ENCODE results near the gene QSOX2. TPM values are rescaled to one million over a fixed set of nuclear protein-coding genes. Genes with fewer than 3 reads are reported as not detected.

Gene QSOX2
- total and polyA plus RNA-seq, 7 donors: 0.60 to 10.1 (median 3.5) TPM

DNA sequence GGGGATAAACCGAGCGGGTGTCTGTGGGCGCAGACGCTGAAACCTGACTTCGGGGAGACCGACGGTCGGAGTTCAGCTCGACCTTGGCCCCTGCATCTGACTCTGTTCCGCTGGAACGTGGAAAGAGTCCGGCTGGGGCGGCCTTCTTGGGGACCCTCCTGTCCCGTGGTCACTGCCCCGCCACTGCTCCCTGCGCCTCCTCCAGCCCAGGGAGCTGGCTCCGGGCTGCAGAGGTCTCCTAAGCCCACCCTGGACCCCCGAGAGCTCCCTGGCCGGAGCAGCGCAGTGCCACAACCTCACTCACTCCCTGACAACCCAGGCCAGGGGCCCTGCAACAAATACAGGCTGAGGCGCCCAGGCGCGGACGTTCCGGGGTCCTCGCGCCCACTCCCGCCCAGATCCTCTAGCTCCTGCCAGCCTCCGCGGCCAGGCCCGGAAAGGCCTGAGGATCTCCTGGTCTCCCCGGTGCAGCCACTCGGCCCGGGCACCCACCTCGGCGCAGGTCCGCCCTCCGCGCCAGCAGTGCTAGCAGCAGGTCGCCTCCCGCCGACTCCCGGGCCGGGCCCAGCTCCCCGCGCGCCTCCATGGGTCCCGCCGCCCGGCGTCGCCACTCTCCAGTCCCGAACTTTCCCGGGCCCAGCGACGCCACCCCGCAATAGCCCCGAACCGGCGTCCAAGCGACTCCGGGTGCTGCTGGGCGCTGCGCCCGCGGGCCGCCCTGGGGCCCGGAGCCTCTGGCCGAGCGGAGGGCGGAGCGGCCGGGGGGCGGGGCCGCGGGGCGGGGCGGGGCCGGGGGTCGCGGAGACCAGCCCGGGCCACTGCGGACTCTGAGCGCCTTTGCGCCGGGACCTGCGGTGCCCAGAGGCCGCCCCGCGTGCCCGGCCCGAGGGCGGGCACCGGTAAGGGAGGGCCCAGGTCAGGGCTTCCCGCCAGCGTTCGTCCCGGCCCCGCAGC, 42.9 kb downstream of the QSOX2 start:
- Histone ChIP-seq H3K4me1 (peaks cover 0 to 28% (median 9%) of the 10 kb centered on the region in 4 donors), H3K27me3 (peaks cover 76 to 82% (median 81%) of the 10 kb centered on the region in 3 donors), H3K4me3 (no peak overlapping the region), H3K9me3 (no peaks in the 10 kb centered on the region), H3K27ac (no peak overlapping the region), H3K36me3 (no peaks in the 10 kb centered on the region)
- TF ChIP-seq POLR2A (IDR thresholded peaks at IDR 0.05) (no peak), EP300 (IDR thresholded peaks at IDR 0.05) (no peak), POLR2AphosphoS5 (IDR thresholded peaks at IDR 0.05) (no peak), CTCF (IDR thresholded peaks at IDR 0.05) (no peak)
- intact Hi-C loops (cut with DNase I): no loop called here
- 16 to 23% methylated on average over 99 of the region's 99 CpGs for WGBS, 2 donors
- DNase-seq: no peak

- H3K9me3 ChIP-seq: no peaks in the 10 kb centered on the region
- H3K27ac ChIP-seq: no peak overlapping the region
- DNase-seq: no peak
- H3K27me3 ChIP-seq: peaks cover 84 to 92% (median 90%) of the 10 kb centered on the region in 3 donors
- 9 to 22% methylated on average over 85 of the region's 85 CpGs for WGBS, 2 donors
- H3K36me3 ChIP-seq: no peaks in the 10 kb centered on the region
- H3K4me3 ChIP-seq: no peak overlapping the region
- intact Hi-C loops (cut with DNase I): no loop called here
- TF ChIP-seq POLR2AphosphoS5 (IDR thresholded peaks at IDR 0.05) (no peak), CTCF (IDR thresholded peaks at IDR 0.05) (no peak), POLR2A (IDR thresholded peaks at IDR 0.05) (no peak), EP300 (IDR thresholded peaks at IDR 0.05) (no peak)
- H3K4me1 ChIP-seq: peaks cover 0 to 28% (median 9%) of the 10 kb centered on the region in 4 donors
Observed at GRCh38 chr9:136201609-136202453, 43.8 kb downstream of the QSOX2 start.

- TF ChIP-seq CTCF (IDR thresholded peaks at IDR 0.05): no peak
- TF ChIP-seq POLR2A (IDR thresholded peaks at IDR 0.05): no peak
- no peak for TF ChIP-seq POLR2AphosphoS5 (IDR thresholded peaks at IDR 0.05)
- TF ChIP-seq EP300 (IDR thresholded peaks at IDR 0.05): no peak
- Histone ChIP-seq H3K36me3 (no peaks in the 10 kb centered on the region), H3K27me3 (peaks cover 89 to 98% (median 95%) of the 10 kb centered on the region in 3 donors), H3K4me1 (peaks cover 0 to 28% (median 9%) of the 10 kb centered on the region in 4 donors), H3K9me3 (no peaks in the 10 kb centered on the region), H3K27ac (no peak overlapping the region), H3K4me3 (no peak overlapping the region)
- DNase-seq: no peak
- 60 to 63% methylated on average over 13 of the region's 13 CpGs for WGBS, 2 donors
- intact Hi-C loops (cut with DNase I): no loop called here
Observed at GRCh38 chr9:136201174-136201573, 44.4 kb downstream of the QSOX2 start.

DNA sequence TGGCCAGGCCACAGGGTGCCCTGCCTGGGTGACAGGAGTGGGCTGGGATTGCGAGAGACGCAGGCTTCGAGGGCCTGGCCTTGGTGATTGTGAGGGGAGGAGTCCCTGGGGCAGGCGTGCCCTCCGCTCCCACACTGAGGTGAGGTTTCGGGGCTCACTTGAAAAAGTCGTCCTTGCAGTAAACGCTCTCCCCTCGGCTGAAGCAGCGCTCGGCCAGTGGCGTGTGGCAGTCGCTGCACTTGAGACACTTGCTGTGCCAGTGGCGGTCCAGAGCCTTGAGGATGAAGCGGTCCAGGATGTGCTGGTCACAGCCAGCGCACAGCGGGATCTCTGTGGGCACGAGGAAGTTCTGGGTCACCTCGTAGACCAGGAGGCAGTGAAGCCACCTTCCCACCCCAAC, 45.2 kb downstream of the QSOX2 start:
- Histone ChIP-seq H3K36me3 (no peaks in the 10 kb centered on the region), H3K4me3 (no peak overlapping the region), H3K9me3 (no peaks in the 10 kb centered on the region), H3K4me1 (peaks cover 0 to 28% (median 9%) of the 10 kb centered on the region in 4 donors), H3K27me3 (peaks cover 93 to 100% (median 98%) of the 10 kb centered on the region in 3 donors), H3K27ac (no peak overlapping the region)
- intact Hi-C loops (cut with DNase I): no loop called here
- DNase-seq: no peak
- TF ChIP-seq POLR2AphosphoS5 (IDR thresholded peaks at IDR 0.05) (no peak), CTCF (IDR thresholded peaks at IDR 0.05) (no peak), POLR2A (IDR thresholded peaks at IDR 0.05) (no peak), EP300 (IDR thresholded peaks at IDR 0.05) (no peak)
- 58 to 64% methylated on average over 19 of the region's 19 CpGs for WGBS, 2 donors
